Activated CD4-positive, CD25-positive, alpha-beta regulatory T cell treated with anti-CD3 and anti-CD28 coated beads, Interleukin-2, amount 50 U/mL, for 16 hours (primary cell): ENCODE data around the gene DLX4.

Source experiments
- DNase-seq: peaks from one replicate; pipeline ENCODE4 v3.0.0-alpha.2; 2020; ENCODE audit warnings: low read depth, low spot score

Gene DLX4

GRCh38 chr17:49946964-49947584, 21.9 kb upstream of the DLX4 start:
- DNase-seq, result no peak

GRCh38 chr17:49949634-49950033, 19.4 kb upstream of the DLX4 start:
- no peak for DNase-seq

- no peak for DNase-seq
Observed at GRCh38 chr17:49951362-49952082, 17.5 kb upstream of the DLX4 start.

DNA sequence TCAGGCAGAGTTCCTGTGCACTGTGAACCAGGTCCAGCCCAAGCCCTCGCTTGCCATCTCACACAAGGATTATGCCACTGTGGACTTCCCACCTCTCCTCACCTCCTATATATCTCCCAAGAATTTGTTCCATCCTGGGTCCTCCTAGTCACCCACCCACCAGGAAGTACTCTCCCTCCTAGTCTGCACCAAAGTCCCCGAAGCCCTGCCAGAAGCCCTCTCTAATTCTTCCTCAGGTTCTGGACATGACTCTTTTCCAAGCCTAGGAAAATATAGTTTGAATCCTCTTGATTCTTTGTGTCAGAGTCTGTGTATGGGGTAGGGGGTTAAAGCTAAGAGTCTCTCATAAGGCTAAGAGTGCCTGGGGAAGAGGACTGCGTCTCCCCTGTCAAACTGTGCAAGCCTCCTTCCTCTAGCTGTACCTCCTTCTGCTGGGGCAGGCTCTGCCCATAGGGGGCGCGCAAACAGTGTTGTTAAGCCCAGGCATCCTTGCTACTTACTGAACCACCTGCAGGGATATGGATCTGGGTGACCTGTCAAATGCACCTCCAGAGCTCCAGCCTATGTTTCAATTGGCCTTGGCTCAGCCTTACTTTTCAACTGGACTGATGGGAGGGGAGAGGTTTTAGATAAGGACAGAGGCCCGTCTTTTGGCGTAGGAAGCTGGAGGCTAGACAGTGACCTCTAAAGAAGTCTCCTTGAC, 16.6 kb upstream of the DLX4 start:
- peak; percentile 60 for DNase-seq

GRCh38 chr17:49952912-49953497, 16.0 kb upstream of the DLX4 start:
- no peak for DNase-seq

DNA sequence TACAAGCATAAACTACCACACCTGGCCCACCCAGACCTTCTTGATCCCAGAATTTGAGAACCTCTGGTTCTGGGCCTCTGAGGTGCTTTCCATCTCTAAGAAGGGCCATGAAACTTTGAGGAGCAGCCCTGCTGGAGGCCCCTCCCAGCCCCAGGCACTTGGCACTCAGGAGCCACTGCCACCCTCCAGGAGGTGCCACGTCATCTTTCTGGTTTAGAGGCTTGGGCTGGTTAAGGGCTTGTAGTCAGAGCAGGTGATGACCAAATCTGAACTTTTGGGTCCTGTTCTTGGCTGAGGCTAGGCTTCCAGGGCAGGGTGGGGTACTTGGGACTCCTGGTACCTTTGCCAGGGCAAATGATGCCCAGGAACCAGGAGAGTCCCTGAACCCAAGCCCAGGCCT, 13.8 kb upstream of the DLX4 start:
- DNase-seq, result no peak

GRCh38 chr17:49956780-49957179, 12.2 kb upstream of the DLX4 start:
- DNase-seq, result no peak

DNA sequence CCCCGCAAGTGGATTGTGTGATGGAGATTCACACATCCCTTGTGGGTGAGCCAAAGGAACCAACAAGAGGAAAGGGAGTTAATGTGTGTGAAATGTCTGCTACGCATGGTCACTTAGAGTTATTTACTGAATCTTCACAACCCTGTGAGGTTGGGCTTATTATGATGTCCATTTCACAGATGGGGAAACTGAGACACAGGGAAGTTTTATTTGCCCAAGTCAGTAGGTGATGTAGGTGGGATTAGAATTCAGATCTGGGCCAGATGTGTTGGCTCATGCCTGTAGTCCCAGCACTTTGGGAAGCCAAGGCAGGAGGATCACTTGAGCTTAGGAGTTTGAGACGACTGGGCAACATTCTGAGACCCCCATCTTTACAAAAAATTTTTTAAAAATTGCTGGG, 11.6 kb upstream of the DLX4 start:
- DNase-seq, result no peak

DNA sequence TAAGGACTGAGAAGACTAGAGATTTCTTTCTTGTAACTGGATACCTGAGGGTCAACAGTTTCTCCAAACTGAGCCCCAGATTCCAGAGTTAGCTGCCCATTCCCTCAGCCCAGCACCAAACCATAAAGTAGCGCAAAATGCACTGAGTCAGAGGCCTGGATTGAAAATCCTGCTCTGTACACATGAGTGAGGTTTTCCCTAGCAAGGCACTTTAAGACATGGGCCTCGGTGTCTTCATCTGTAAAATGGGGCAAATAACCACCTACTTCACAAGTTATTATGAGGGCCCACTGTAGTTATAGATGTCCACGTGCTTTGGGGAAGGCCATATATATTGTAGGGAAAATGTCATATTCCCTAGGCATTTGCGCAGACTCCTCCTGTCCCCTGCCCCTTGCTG, 10.3 kb upstream of the DLX4 start:
- DNase-seq, result no peak

DNA sequence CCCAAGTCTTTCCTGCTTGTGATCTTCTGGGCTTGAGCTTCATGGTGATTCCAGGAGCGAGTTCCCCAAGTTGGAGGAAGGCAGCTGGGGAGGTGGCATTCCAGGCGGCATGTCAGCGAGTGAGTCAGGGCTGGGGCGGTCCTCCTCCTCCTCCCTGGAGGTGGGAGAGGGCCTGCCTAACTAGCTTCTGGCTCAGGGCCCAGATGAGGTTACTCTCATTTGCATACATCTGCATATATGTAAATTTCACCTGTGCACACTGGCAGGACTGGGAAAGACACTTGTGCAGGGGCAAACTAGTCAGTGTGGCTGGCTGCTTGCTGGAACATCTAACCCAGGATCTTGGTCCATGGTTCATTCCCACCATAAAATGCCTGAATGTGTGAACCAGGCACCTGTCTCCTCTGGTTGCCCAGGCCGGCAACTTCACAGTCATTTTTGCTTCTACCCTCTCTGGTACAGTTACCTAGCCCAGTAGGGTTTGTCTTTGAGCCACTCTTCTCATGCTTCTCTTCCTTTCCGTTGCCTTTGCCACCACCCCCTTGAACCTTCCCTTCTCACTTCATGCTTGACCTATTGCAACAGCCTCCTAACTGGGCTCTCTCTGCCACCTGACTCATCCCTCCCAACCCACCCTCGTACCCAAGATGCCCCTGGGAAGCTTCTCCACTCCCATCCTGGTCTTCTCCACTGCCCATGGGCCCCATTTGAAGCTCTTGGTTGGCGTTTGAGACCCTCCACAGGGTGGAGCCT, 9.6 kb upstream of the DLX4 start:
- no peak for DNase-seq

GRCh38 chr17:49962599-49963308, 6.2 kb upstream of the DLX4 start:
- DNase-seq, result no peak

GRCh38 chr17:49963309-49963625, 5.7 kb upstream of the DLX4 start:
- no peak for DNase-seq

- no peak for DNase-seq
Observed at GRCh38 chr17:49963626-49964302, 5.2 kb upstream of the DLX4 start.

DNA sequence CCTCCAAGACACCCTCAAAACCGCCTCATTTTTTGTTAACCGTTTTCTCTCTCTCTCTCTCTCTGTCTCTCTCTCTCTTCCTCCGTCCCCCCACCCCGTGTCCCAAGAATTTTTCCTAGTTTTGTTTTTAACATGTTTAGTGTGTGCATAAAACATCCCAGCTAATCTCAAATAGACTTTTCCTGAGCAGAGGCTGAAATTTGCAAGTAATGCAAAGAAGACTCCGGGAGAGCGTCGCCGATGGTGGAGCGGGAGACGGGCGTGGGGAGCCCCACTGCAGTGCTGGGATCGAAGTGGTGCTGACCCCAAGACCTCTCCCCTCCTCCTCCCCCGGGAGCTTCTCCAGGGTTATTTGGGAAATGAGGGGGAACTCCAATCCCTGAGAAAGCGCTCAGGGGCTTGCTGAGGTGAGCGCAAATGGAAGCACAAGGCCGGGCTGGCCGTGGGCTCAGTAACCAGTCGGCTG, 4.7 kb upstream of the DLX4 start:
- no peak for DNase-seq

GRCh38 chr17:49964769-49965523, 4.0 kb upstream of the DLX4 start:
- no peak for DNase-seq

- no peak for DNase-seq
Observed at GRCh38 chr17:49965524-49965909, 3.5 kb upstream of the DLX4 start.

GRCh38 chr17:49966767-49967166, 2.2 kb upstream of the DLX4 start:
- DNase-seq, result no peak

DNA sequence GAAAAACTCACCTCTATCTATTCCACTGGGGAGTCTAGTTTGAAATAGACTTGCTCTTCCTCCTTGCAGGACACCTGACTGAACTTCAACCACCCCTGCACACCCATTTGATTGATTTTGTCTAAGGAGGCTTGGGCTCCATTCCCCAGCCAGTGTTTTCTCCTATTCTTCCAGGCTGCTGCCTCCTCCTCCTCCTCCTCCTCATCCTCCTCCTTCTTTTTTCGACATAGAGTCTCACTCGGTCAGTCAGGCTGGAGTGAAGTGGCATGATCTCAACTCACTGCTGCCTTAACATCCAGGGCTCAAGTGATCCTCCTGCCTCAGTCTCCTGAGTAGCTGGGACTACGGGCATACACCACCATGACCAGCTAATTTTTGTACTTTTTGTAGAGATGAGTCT, 1.8 kb upstream of the DLX4 start:
- no peak for DNase-seq

- no peak for DNase-seq
Observed at GRCh38 chr17:49967621-49968404, 1.2 kb upstream of the DLX4 start.
